Measurements from ENCODE around the gene LITAFD. TPM values are rescaled to one million over a fixed set of nuclear protein-coding genes. Genes with fewer than 3 reads are reported as not detected.
A peak's percentile ranks its signal among the peaks of the same experiment; 100 is the strongest.

Gene LITAFD
- total RNA-seq, 1 donor from 2014 or later, result not detected

- no peak overlapping the region for H3K4me2 ChIP-seq (ENCODE audit: low read length)
- Mint-ChIP-seq H3K36me3 (ENCODE audit: low read depth, unreplicated experiment) (peaks cover 13% of the 10 kb centered on the region), H3K27ac (ENCODE audit: unreplicated experiment) (no peak overlapping the region), H3K4me3 (ENCODE audit: unreplicated experiment) (no peak overlapping the region), H3K9me3 (ENCODE audit: unreplicated experiment) (no peaks in the 10 kb centered on the region), H3K27me3 (ENCODE audit: low read depth, unreplicated experiment) (no peaks in the 10 kb centered on the region), H3K4me1 (ENCODE audit: low read depth, unreplicated experiment) (peaks cover 15% of the 10 kb centered on the region)
- H3K79me2 ChIP-seq (ENCODE audit: insufficient read depth, low read length), result peaks cover 16% of the 10 kb centered on the region
- no peak overlapping the region for H3K4me3 ChIP-seq (ENCODE audit: insufficient read depth, low read depth, low read length)
- no peaks in the 10 kb centered on the region for H3K27me3 ChIP-seq (ENCODE audit: insufficient read depth, low read length)
- H3K27ac ChIP-seq (ENCODE audit: low read depth, low read length), result no peak overlapping the region
- peaks cover 48% of the 10 kb centered on the region for H4K20me1 ChIP-seq (ENCODE audit: insufficient read depth, low read length)
- H3K4me1 ChIP-seq (ENCODE audit: insufficient read depth, low read length), result no peaks in the 10 kb centered on the region
- TF ChIP-seq, protein P1, sequence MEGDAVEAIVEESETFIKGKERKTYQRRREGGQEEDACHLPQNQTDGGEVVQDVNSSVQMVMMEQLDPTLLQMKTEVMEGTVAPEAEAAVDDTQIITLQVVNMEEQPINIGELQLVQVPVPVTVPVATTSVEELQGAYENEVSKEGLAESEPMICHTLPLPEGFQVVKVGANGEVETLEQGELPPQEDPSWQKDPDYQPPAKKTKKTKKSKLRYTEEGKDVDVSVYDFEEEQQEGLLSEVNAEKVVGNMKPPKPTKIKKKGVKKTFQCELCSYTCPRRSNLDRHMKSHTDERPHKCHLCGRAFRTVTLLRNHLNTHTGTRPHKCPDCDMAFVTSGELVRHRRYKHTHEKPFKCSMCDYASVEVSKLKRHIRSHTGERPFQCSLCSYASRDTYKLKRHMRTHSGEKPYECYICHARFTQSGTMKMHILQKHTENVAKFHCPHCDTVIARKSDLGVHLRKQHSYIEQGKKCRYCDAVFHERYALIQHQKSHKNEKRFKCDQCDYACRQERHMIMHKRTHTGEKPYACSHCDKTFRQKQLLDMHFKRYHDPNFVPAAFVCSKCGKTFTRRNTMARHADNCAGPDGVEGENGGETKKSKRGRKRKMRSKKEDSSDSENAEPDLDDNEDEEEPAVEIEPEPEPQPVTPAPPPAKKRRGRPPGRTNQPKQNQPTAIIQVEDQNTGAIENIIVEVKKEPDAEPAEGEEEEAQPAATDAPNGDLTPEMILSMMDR (IDR thresholded peaks at IDR 0.05; ENCODE audit: insufficient read depth, low read depth, low read length), result peak; percentile 44
- no peak for TF ChIP-seq EZH2 (IDR thresholded peaks at IDR 0.05; ENCODE audit: insufficient read depth, low read length)
- no peak for FAIRE-seq
- H2AFZ ChIP-seq (ENCODE audit: low read depth, low read length), result no peak overlapping the region
- peaks cover 71% of the 10 kb centered on the region for H3K36me3 ChIP-seq (ENCODE audit: insufficient read depth, low read length)
- peak; percentile 15 for DNase-seq (ENCODE audit: low read depth)
- no peaks in the 10 kb centered on the region for H3K9me3 ChIP-seq (ENCODE audit: insufficient read depth, low read depth, low read length)
- no peak overlapping the region for H3K9ac ChIP-seq (ENCODE audit: low read length)
These were observed 23.1 kb downstream of the LITAFD start for GRCh38 chr16:8905168-8905762.

- H3K9me3 ChIP-seq (ENCODE audit: insufficient read depth, low read depth, low read length), result no peaks in the 10 kb centered on the region
- Mint-ChIP-seq H3K27me3 (ENCODE audit: low read depth, unreplicated experiment) (no peaks in the 10 kb centered on the region), H3K9me3 (ENCODE audit: unreplicated experiment) (no peaks in the 10 kb centered on the region), H3K27ac (ENCODE audit: unreplicated experiment) (no peak overlapping the region), H3K4me1 (ENCODE audit: low read depth, unreplicated experiment) (peaks cover 15% of the 10 kb centered on the region), H3K36me3 (ENCODE audit: low read depth, unreplicated experiment) (peaks cover 18% of the 10 kb centered on the region), H3K4me3 (ENCODE audit: unreplicated experiment) (peak overlapping the region; percentile 20)
- DNase-seq (ENCODE audit: low read depth), result no peak
- peaks cover 19% of the 10 kb centered on the region for H3K79me2 ChIP-seq (ENCODE audit: insufficient read depth, low read length)
- peaks cover 52% of the 10 kb centered on the region for H4K20me1 ChIP-seq (ENCODE audit: insufficient read depth, low read length)
- H3K27ac ChIP-seq (ENCODE audit: low read depth, low read length), result no peak overlapping the region
- H2AFZ ChIP-seq (ENCODE audit: low read depth, low read length), result no peak overlapping the region
- H3K27me3 ChIP-seq (ENCODE audit: insufficient read depth, low read length), result no peaks in the 10 kb centered on the region
- TF ChIP-seq, protein P1 (IDR thresholded peaks at IDR 0.05; ENCODE audit: insufficient read depth, low read depth, low read length), result no peak
- no peak for TF ChIP-seq EZH2 (IDR thresholded peaks at IDR 0.05; ENCODE audit: insufficient read depth, low read length)
- no peak overlapping the region for H3K4me2 ChIP-seq (ENCODE audit: low read length)
- FAIRE-seq, result no peak
- H3K4me3 ChIP-seq (ENCODE audit: insufficient read depth, low read depth, low read length), result no peak overlapping the region
- H3K36me3 ChIP-seq (ENCODE audit: insufficient read depth, low read length), result peaks cover 71% of the 10 kb centered on the region
- no peak overlapping the region for H3K9ac ChIP-seq (ENCODE audit: low read length)
- no peaks in the 10 kb centered on the region for H3K4me1 ChIP-seq (ENCODE audit: insufficient read depth, low read length)
These were observed 23.8 kb downstream of the LITAFD start for GRCh38 chr16:8905795-8906591.

GRCh38 chr16:8907096-8907495 is 24.9 kb downstream of the LITAFD start:
- H3K4me2 ChIP-seq (ENCODE audit: low read length), result no peak overlapping the region
- no peaks in the 10 kb centered on the region for H3K9me3 Mint-ChIP-seq (ENCODE audit: unreplicated experiment)
- no peaks in the 10 kb centered on the region for H3K4me1 ChIP-seq (ENCODE audit: insufficient read depth, low read length)
- H3K27ac ChIP-seq (ENCODE audit: low read depth, low read length), result no peak overlapping the region
- H3K27ac Mint-ChIP-seq (ENCODE audit: unreplicated experiment), result no peak overlapping the region
- H3K79me2 ChIP-seq (ENCODE audit: insufficient read depth, low read length), result peaks cover 29% of the 10 kb centered on the region
- peaks cover 15% of the 10 kb centered on the region for H3K4me1 Mint-ChIP-seq (ENCODE audit: low read depth, unreplicated experiment)
- H4K20me1 ChIP-seq (ENCODE audit: insufficient read depth, low read length), result peaks cover 60% of the 10 kb centered on the region
- no peak overlapping the region for H3K9ac ChIP-seq (ENCODE audit: low read length)
- no peak for TF ChIP-seq EZH2 (IDR thresholded peaks at IDR 0.05; ENCODE audit: insufficient read depth, low read length)
- TF ChIP-seq, protein P1 (IDR thresholded peaks at IDR 0.05; ENCODE audit: insufficient read depth, low read depth, low read length), result no peak
- H2AFZ ChIP-seq (ENCODE audit: low read depth, low read length), result no peak overlapping the region
- H3K27me3 ChIP-seq (ENCODE audit: insufficient read depth, low read length), result no peaks in the 10 kb centered on the region
- peak overlapping the region; percentile 16 for H3K4me3 Mint-ChIP-seq (ENCODE audit: unreplicated experiment)
- FAIRE-seq, result no peak
- peaks cover 70% of the 10 kb centered on the region for H3K36me3 ChIP-seq (ENCODE audit: insufficient read depth, low read length)
- no peaks in the 10 kb centered on the region for H3K27me3 Mint-ChIP-seq (ENCODE audit: low read depth, unreplicated experiment)
- peak; percentile 27 for DNase-seq (ENCODE audit: low read depth)
- H3K4me3 ChIP-seq (ENCODE audit: insufficient read depth, low read depth, low read length), result no peak overlapping the region
- H3K9me3 ChIP-seq (ENCODE audit: insufficient read depth, low read depth, low read length), result no peaks in the 10 kb centered on the region
- H3K36me3 Mint-ChIP-seq (ENCODE audit: low read depth, unreplicated experiment), result peaks cover 21% of the 10 kb centered on the region

All from astrocyte (in vitro differentiated cells and primary cell).